ENCODE data around the gene ZNF254.
"Not testable (repeated sequence)": the region's sequence is repeated elsewhere in the genome, so short reads cannot be mapped to it uniquely, and the experiment has no call there.

The ZNF254 gene

DNA sequence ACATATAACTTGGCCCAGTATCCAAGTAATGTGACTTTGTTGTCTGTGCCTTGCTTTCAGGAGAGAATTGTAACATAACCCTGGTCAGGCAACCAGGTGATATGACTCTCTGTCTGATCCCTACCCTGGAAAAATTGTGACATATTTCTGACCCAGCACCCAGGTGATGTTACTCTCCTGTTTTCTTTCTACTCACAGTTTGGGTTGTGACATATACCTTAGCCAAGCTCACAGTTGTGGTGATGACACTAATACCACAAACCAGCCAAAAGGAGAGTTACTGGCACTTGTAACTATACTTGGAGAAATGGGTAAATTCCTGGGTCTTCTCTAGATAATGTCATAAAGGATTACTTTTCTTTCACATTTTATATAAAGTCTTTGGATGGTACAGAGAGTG, 14.3 kb upstream of the ZNF254 start:
- no peak for DNase-seq (ENCODE audit: low read depth in 3 of 3)

DNA sequence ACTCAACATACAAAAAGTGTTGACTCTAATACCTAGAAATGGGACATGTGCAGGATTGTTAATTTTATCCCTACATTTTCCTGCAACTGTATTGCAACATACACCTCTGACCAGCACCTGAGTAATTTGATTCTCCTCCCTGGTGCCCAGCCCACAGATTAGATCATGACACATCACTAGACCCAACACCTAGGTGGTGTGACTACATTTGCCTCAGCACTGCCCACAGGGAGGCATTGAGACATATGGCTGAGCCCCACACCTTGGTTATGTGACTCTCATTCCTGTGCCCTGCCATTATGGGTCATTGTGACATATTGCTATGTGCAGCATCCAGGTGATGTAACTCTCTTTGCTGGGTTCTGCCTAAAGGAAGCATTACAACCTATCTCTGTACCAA, 13.2 kb upstream of the ZNF254 start:
- no peak for DNase-seq (ENCODE audit: low read depth in 3 of 3)

DNA sequence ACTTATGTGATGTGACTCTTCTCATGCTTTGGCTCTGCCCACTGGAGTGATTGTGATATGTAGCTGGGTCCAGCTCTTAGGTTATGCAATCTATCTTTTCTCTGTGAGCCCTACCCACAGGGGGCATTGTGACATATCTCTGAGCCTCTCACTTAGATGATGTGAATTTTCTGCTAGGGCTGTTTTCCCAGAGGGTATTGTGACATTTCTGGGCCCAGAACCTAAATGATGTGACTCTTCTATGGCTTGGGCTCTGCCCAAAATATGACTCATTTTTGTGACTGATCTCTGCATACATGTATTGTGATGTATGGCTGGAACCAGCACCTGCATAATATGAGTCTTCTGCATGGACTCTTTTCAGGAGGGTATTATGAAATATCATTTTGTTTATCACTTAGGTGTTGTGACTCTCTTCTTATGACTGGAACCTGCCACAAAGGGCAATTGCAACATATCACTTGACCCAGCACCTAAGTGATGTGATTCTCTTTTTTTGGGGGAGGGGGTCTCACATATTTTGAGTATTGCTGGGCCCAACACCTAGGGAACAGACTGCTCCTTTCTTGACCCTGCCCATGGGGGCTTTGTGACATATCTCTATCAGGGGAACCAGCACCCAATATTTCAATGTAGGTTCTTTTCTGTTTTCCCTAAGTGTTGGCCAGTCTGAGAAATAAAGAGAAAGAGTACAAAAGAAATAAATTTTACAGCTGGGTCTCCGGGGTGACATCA, 12.1 kb upstream of the ZNF254 start:
- no peak for DNase-seq (ENCODE audit: low read depth in 3 of 3)

DNA sequence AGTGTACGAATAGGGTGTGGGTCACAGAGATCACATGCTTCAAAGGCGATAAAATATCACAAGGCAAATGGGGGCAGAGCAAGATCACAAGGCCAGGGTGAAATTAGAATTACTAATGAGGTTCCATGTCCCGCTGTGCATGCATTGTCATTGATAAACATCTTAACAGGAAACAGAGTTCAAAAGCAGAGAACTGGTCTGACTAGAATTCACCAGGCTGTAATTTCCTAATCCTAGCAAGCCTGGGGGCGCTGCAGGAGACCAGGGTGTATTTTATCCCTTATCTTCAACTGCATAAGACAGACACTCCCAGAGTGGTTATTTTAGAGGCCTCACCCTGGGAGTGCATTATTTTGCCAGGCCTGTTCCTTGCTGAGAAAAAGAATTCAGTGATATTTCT, 11.5 kb upstream of the ZNF254 start:
- not testable (repeated sequence) for DNase-seq (ENCODE audit: low read depth in 3 of 3)

DNA sequence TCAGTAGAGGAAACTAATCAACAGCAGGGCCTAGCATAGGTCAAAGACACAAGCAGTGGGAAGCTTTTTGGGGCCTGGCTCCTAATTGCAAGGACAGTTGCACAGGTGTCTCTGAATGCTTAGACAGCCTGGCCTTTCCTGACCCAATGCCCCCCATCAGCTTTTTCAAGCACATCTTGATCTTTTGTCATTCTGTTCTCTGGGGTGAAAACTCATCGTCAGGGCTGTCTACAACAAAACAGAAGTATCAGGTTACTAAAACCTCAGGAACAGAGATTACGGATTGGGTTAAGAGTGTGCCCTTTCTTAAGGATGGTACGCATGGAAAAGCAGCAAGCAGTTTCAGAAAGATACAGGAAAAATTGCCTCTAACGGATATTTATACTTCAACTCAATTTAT, 8.3 kb upstream of the ZNF254 start:
- DNase-seq (ENCODE audit: low read depth in 3 of 3), result no peak

DNA sequence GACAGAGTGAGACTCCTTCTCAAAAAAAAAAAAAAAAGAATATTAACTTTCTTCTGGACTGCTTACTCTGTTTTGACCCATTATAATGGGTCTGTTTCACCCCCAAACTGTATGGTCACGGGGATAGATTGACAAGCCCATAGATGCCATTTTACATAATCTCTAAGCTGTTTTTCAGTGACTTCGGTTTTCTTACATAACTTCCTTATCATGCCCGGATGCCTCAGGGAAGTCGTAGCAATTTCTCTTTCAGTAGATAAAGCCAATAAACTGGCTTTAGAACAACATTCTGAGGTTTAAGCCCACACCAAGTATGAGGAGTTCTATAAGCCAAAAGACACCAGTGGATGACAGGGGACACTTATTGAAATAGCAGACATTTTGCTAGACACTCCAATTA, 5.9 kb upstream of the ZNF254 start:
- no peak for DNase-seq (ENCODE audit: low read depth in 3 of 3)

DNA sequence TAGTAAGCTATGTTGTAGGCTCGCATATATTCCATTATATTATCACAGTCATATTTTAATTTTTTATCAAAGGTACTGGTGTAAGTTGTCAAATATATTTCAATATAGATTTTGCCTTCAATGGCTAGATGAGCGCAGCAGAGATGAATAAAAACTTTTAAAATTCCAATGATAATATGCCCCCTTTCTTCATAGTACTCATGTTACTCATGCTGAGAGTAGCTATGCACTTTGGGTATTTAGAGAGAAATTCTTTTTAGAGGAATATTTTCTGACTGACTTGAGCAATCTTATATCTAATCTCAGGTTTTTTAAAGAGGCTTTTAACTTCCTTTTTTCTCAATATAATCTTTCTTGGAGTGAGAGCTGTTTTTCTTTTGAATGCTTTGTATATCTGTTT, 11.4 kb downstream of the ZNF254 start:
- no peak for DNase-seq (ENCODE audit: low read depth in 3 of 3)

DNA sequence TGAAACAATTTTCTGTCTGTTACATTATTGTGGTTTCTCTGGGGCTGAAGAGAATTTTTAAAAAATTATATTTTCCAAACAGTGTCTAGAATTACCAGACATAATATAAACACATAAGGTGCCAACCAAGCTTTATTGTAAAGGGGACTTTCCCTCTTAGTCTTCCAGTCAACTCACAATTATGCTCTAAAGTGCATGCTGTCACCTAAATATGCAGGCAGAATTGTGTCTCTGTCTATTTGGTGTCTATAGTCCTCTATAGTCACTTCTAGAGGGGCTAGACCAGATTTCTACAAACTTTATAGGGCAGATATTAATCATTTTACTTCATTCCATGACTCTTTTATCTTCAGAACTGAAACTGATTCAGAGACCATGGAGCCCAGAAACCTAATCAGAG, 12.8 kb downstream of the ZNF254 start:
- no peak for DNase-seq (ENCODE audit: low read depth in 3 of 3)

DNA sequence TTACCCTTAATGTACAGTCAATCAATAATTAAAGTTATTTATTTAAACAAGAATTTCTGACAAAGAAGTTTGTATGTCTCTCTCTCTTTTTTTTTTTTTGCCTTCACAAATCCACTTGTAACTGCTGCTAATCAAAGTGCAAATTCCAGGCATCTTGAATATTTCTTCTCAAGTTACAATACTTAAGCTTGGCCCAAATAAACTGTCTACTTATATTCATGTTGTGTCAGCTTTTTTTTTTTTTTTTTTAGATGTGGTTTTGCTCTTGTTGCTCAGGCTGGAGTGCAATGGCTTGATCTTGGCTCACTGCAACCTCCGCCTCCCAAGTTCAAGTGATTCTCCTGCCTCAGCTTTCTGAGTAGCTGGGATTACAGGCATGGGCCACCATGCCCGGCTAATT, 13.6 kb downstream of the ZNF254 start:
- not testable (repeated sequence) for DNase-seq (ENCODE audit: low read depth in 3 of 3)

DNA sequence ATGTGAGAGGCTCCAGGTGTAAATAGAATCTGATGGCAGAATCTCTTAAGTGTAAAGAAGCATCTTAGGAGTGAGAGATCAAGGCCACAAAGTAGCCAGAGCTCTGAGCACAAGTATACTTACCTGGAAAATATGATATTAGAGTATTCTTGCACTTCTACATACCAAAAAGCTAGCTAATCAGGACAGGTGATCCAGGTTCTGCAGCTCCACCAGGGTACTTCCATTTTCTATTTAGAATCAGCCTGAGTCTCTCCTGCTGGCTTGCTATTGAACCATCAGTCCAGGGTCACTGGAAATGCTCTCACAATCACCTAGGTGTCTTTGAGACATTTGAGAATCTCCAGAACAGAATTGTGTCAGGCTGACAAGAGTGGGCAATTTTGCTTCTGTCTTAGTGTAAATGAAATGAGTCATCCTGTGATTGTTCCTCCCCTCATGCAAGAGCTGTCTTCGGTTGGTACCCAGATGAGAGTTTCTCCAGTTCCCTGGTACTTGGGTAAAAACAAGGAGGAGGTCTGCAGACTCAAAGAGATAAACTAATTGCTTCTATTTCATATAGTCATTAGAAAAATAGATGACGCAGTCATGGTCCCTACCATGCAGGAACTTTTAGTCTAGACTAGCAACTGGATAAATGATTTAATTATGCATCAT, 14.6 kb downstream of the ZNF254 start:
- no peak for DNase-seq (ENCODE audit: low read depth in 3 of 3)

DNA sequence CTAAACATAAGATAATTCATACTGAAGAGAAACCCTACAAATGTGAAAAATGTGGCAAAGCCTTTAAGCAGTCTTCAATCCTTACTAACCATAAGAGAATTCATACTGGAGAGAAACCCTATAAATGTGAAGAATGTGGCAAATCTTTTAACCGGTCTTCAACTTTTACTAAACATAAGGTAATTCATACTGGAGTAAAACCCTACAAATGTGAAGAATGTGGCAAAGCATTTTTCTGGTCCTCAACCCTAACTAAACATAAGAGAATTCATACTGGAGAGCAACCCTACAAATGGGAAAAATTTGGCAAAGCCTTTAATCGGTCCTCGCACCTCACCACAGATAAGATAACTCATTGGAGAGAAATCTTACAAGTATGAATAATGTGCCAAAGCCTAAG, 40.6 kb downstream of the ZNF254 start:
- DNase-seq (ENCODE audit: low read depth in 3 of 3), result no peak

DNA sequence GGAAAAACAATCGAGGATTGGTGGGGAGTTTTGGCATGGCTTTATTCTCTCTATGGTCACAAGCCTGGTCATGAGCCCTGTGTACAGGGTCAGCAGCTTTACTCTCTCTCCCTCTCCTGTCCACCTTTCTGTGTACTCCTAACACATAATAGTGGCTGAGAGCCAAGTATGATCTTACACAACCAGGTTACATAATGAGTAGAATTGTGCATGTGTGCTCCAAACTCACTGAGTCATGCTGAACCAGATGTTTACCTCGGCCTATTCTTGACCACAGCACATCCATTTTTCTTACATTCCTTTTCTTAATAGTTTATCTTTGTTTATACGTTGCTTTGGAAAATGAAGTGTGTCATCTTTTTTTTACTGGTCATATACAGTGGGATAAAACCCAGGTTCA, 53.1 kb downstream of the ZNF254 start:
- DNase-seq (ENCODE audit: low read depth in 3 of 3), result no peak

DNA sequence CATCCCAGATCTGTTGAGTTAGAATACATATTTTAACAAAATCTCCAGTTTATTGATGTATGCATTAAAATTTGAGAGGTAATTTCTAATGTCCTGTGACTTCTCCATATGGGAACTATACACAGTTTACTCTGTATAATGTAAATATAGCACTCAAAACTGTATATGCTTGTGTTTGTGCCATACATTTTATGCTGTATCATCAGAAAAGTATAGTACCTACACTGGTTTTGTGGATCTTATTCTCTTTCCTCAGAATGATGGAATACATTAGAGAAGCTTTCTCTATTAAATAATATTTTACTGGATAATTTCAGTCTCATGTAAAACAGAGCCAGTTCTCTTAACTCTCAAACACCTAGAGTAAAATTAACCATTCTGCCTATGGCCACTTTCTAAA, 53.6 kb downstream of the ZNF254 start:
- DNase-seq (ENCODE audit: low read depth in 3 of 3), result no peak

DNA sequence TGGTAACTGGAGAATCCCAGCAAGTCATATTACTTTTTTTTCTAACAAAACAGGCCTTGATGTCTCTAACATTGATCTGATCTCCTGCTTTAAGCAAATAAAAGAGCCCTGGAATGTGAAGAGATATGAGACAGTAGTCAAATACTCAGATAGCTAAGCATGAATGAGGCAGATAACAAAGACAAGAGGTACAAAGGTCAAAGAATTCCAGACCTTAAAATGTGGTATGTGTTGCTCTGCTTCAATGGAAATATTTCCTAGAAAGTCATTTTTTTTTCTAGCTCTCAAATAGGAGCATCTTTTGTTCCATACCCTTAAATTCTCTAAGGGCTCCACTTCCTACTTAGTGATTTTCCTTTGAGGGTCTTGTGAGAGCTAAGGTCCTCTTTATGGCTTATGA, 54.6 kb downstream of the ZNF254 start:
- no peak for DNase-seq (ENCODE audit: low read depth in 3 of 3)

DNA sequence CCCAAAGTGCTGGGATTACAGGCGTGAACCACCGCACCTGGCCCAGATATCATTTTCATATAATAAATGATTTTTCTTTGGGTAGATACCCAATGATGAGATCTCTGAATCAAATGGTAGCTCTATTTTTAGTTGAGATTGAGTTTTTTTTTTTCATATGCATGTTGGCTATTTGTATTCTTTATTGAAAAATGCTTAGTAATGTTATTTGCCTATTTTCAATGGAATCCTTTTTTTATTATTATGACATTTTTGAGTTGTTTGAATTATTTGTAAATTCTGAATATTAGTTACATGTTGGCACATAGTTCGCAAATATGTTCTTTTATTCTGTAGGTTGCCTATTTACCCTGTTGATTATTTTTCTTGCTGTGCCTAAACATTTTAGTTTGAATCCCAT, 55.8 kb downstream of the ZNF254 start:
- DNase-seq (ENCODE audit: low read depth in 3 of 3), result no peak

DNA sequence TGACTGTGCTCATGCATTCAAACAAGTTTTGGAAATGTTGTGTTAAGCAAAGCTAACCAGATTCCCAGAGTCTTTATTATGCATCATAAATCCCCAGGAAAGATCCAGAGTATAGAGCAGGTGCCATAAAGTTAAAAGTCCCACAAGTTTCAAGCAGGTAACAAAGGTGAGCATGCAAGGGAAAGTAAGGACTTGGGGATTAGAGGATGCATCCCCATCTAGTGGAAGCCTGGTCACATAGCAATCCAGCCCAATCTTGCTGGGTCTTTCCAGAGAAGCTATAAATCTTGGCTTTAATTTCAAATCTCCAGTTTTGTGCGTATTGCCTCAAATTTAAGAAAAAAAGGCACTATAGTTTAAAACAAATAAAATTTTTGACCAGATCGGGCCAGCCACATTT, 72.7 kb downstream of the ZNF254 start:
- no peak for DNase-seq (ENCODE audit: low read depth in 3 of 3)

DNA sequence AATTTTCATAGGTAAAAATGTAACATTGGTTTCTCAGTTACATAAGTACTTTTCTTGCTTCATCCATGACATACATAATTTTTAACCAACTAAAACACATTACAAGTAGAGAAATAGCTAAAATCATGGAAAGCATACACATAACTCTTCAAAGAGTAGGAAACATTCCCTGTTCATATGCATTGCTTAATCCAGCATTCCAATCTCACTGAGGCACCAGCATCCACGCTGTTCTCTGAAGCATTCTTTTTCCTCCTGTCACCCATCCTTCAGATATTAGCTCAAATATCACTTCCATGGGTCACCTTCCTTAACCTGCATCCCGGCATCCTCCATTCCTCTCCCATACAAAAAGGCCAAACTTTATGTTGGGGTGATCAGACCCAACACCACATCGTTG, 79.1 kb downstream of the ZNF254 start:
- no peak for DNase-seq (ENCODE audit: low read depth in 3 of 3)

DNA sequence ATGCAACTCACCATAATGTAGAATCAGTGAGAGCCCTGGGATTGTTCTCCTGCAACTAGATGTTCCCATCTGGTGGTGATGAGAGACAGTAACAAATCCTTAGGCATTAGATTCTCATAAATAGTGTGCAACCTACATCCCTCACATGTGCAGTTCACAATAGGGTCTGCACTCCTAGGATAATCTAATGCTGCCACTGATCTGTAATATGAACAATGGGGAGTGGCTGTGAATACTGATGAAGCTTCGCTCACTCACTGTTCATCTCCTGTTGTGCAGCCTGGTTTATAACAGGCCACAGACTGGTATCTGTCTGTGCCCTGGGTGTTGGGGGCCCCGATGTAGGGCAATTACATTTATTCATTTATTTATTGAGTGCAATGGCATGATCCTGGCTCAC, 86.9 kb downstream of the ZNF254 start:
- DNase-seq (ENCODE audit: low read depth in 3 of 3), result no peak

DNA sequence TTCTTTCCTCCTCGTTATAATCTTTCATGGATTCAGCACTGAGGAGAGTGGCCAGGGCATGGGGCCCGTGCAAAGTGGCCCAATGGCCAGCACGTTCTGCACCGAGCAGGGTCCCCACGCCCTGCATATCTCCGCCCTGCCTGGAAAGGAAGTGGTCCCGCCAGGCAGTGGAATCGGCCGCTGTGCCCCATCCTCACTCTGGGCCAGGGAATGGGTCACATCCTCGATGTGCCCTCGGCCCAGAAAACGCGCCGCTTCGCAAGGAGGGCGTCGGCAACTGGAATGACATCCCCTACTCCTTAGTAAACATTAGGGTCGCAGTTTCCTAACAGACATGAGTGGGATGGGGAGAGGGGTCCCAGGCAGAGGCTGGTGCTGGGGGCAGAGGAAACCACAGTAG, 90.7 kb downstream of the ZNF254 start:
- no peak for DNase-seq (ENCODE audit: low read depth in 3 of 3)

DNA sequence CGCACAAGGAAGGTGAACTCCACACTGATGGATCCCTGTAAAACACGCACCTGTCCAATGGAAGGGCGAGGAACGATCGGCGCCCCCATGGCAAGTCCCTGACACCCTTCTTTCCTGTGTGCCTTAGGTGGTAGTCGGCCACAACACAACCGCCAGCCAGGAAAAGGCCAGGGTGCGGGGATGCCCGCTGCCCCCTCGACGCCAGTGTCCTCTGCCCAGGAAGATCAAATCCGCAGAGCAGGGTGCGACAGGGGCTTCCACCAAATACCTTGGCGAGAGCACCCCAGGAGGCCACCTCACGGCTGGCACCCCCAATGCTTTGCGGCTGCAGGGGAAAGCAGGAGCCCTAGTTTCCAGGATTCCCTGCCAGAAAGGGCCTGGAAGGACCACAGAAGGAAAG, 91.2 kb downstream of the ZNF254 start:
- no peak for DNase-seq (ENCODE audit: low read depth in 3 of 3)

Measured in stimulated activated CD4-positive, alpha-beta T cell treated with anti-CD3 and anti-CD28 coated beads, TNF-alpha, amount 100 ng/mL, for 48 hours (primary cell).